Upper lobe of left lung (tissue), 4 donors: ENCODE results near the gene FN3K.

Source experiments
- POLR2A ChIP-seq, 4 donors: fragments of 450-650 bp; IDR thresholded peaks; one replicate each; pipeline ENCODE4 v1.5.1; 2016 to 2017; ENCODE audit warnings: antibody characterized with exemption in 4 of 4, mild to moderate bottlenecking in 2 of 4
- TF ChIP-seq, protein P1 (sequence below), 6 experiments: fragments of 450-650 bp in 4 of 6; fragments of 200-600 bp in 2 of 6; sonication (generic) in 2 of 6; IDR thresholded peaks; one replicate each; pipeline ENCODE4 v1.5.1; 2016 to 2019; ENCODE audit warnings: antibody characterized with exemption in 6 of 6

DNA sequence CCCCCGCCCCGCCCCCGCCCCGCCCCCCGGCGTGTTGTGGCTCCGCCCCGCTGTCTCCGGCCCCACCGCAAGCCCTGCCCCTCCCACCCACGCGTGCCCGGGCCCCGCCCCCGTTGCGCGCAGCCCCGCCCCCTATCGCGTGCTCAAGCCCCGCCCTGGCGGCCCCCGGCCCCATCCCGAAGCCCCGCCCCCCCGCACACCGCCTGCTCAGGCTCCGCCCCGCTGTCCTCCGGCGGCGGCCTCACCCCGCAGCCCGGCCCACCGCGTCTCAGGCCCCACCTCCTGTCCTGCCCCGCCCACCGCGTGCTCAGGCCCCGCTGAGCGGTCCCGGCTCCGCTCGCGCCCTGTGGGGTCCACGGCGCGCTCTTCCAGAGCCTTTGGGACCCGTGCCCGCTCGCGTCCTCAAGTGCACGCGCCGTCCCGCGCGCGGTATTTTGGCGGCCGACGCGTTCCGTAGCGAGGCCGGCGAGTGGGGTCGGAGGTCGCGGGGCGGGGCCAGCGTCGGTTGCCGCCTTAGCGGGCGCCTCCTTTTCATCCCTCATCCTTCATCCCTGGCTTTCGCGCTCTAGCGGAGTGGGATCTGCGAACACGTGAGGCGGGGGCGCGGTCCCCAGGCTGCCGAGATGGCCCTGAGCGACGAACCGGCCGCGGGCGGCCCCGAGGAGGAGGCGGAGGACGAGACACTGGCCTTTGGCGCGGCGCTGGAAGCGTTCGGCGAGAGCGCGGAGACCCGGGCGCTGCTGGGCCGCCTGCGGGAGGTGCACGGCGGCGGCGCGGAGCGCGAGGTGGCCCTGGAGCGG lies 16.4 kb downstream of the FN3K start, which contains the start of gene TBCD:
- TF ChIP-seq, protein P1, sequence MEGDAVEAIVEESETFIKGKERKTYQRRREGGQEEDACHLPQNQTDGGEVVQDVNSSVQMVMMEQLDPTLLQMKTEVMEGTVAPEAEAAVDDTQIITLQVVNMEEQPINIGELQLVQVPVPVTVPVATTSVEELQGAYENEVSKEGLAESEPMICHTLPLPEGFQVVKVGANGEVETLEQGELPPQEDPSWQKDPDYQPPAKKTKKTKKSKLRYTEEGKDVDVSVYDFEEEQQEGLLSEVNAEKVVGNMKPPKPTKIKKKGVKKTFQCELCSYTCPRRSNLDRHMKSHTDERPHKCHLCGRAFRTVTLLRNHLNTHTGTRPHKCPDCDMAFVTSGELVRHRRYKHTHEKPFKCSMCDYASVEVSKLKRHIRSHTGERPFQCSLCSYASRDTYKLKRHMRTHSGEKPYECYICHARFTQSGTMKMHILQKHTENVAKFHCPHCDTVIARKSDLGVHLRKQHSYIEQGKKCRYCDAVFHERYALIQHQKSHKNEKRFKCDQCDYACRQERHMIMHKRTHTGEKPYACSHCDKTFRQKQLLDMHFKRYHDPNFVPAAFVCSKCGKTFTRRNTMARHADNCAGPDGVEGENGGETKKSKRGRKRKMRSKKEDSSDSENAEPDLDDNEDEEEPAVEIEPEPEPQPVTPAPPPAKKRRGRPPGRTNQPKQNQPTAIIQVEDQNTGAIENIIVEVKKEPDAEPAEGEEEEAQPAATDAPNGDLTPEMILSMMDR (IDR thresholded peaks at IDR 0.05) = peak in 2 of 6 experiments; percentile 10 to 22
- TF ChIP-seq POLR2A (IDR thresholded peaks at IDR 0.05) = peak in 1 of 4 donors; percentile 49
